Measurements from ENCODE around the gene TSPAN15.

The TSPAN15 gene

GRCh38 chr10:69489506-69490090 is 38.3 kb downstream of the TSPAN15 start:
- DNase-seq: no peak

DNA sequence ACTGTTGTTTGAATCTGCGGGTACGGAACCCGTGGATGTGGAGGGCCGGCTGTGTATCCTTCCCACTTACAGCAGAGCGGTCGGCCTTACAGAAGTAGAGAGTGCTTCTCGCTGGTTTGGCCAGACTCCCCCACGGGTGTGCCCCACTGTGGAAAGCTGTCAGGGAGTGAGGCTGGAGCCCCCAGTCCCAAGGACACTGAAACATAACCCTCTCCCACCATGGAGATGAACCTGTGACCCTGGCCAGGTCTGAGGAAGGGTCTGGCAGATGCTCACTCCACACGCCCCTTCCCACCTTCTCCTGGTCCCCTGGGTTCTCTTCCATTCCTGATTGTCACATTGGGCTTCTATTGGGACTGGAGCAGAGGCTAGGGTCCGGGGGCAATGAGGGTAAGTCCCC is 39.6 kb downstream of the TSPAN15 start:
- DNase-seq: no peak

GRCh38 chr10:69491611-69492010 is 40.3 kb downstream of the TSPAN15 start:
- DNase-seq: no peak

DNA sequence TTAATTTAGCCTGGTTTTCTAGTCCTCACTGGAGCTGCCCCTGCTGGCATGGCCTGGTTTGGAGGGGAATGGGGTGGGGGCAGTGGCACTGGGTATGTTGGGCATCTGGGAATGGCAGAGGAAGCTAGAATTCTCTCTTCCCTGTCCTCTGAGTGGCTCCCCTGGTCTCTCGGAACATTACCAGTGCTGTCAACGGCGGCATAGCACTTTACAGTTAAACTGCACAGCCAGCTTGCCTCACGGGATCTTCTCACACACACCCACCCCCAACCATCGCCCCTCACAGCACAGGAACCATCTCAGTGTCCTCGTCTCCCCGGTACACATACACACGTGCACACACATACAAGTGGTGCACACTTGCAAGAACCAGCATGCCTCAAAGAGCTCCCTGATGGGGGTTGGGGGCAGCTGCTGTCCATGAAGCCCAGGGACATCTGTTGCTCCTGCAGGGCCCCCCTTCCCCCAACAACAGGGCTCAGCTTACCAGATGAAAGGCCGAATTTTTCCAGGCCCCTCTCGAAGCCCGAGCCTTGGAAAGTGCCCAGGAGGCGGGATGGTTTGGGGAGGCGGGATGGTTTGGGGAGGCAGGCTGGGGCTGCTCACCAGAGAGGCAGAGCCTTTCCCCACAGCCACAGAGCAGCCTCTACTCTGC is 41.0 kb downstream of the TSPAN15 start:
- DNase-seq: no peak

DNA sequence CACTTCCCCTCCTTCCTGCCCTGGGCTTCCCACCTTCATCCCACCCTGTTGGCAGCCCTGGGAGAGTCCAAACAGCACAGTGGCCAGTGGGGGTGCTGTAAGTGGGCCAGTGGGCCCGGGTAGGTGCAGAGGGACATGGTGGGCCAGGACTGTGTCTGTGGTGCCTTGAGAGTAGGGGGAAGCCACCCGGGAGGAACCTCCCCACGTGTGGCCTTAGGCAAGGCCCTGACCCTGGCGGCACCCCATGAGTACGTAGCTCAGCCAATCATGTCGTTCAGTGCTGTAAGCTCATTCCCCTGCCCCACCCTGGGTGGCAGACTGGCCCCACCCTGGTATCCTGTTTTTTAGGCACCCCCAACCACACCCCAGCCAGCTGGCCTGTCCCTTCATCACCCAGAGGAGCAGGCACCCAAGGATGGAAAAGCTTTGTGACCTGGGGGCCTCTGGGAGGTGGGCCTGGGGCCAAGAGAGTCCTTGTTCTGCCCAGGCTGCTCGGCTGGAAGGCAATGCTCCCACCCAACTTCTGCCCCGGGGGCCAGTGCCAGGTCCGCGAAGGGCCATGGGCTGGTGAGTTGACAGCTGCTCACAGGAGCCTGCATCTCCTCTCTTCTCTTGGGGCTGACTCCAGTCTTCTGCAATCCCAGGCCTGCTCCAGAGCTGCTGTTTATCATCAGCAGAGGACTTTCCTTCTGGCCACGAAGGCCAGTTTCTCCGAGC is 41.6 kb downstream of the TSPAN15 start:
- DNase-seq: no peak

DNA sequence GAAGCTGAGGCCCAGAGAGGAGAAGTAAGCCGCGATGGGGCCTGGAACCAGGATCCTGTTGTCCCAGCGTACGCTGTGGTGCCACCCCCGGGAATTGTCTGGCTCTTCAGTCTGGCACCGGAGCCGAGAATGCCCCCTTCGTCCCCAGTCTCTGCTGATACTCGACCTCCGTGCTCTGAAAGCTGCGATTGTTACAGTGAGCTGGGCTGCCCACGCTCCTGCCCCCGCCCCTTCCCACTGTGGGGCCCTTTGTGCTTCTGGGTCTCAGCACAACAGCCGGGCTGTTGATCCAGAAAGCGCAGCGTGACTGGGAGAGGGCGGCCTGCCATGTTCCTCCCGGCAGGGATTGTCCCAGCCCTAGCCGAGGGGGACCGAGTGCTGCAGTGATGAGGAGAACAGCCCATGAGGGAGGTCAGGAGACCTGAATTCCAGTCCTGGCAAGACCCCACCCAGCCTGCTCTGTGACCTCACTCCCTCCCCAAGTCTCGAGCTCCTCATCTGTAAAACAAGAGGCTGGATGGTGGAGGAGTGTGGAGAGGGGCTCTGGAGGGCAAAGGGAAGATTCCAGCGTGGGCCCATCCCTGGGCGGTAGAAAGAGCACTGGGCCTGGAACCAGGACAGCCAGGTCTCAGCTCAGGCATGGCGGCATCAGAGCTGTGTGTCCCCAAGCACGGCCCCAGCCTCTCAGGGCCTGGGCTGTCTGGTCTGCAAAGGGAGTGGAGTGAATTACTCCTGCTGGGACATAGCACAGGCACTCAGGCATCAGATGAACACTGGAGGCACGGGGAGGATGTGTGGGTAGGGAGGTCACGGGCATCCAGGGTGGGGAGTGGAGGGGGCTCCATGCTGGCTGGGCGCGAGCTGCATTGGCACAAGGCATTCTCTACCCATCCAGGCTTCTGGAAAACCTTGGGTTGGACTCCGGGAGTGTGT is 43.6 kb downstream of the TSPAN15 start:
- DNase-seq: no peak

- no peak for DNase-seq
These were observed 44.4 kb downstream of the TSPAN15 start for GRCh38 chr10:69495666-69496065.

GRCh38 chr10:69496352-69497230 is 45.3 kb downstream of the TSPAN15 start:
- DNase-seq: no peak

DNA sequence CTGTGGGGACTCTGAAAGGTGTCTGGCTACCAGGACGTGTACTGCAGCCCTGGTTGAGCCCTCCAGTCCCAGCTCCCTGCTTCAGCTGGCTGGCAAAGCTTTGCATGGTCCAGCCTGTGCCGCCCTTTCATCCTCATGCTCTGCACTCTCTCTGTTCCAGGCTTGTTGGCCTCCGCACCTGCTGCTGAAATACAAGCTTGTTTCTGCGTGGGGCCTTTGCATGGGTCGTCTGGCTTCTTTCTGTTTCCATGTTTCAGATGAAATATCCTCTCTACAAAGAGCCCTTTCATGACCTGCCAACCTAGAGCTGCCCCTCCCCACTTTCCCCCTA is 45.9 kb downstream of the TSPAN15 start:
- DNase-seq: no peak

GRCh38 chr10:69497611-69498390 is 46.5 kb downstream of the TSPAN15 start:
- DNase-seq: no peak

- DNase-seq: no peak
These were observed 47.6 kb downstream of the TSPAN15 start for GRCh38 chr10:69498711-69499471.

DNA sequence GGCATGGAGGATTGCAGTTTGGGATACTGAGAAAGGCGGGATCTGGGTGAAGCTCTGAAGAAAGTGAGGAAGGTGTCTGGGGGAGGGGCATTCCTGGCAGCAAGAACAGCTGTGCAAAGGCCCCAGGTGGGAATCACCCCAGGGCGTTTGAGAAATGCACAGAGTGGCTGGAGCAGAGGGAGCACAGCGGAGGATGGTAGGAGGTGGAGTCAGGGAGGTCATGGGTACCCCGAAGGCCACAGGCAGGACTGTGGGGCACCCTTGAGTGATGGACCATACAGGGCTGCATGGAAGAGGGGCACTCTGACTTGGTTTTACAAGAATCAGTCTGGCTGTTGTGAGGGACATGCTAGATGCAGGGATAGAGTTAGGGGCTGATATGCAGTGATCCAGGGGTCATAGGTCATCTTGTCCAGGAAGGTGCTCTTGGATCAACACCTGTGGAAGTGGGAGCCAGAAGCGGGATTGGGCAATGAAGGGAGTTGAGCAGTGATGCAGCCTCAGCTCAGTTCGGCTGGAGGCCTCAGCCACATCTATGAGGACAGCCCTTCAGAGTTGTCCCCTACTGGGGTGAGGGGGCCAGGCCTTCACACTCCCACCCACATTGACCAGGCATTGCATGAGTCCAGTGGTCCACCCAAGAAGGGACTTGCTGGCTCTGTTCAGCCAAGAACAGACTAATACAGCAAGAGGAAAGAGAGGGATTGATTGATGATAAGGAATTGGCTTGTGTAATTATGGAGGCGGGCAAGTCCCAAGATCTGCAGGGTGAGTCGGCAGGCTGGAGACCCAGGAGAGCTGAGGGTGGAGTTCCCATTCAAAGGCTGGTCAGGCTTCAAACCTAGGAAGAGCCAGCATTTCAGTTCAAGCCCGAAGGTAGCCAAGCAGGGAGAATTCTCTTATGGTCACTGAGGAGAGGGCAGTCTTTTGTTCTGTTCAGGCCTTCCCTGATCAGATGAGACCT is 48.7 kb downstream of the TSPAN15 start:
- no peak for DNase-seq

- DNase-seq: no peak
These were observed 49.7 kb downstream of the TSPAN15 start for GRCh38 chr10:69500864-69501468.

- no peak for DNase-seq
These were observed 50.4 kb downstream of the TSPAN15 start for GRCh38 chr10:69501657-69502056.

- DNase-seq: no peak
These were observed 51.3 kb downstream of the TSPAN15 start for GRCh38 chr10:69502589-69502988.

- DNase-seq: no peak
These were observed 52.0 kb downstream of the TSPAN15 start for GRCh38 chr10:69503001-69503895.

GRCh38 chr10:69503896-69504265 is 52.6 kb downstream of the TSPAN15 start:
- DNase-seq: no peak

Measured in cortex of kidney (tissue), 1 donor.